CD4-positive, alpha-beta T cell treated with Interferon gamma for 1 hour (primary cell): Measurements from ENCODE around the gene IFIT3.

ENCODE experiments used
- DNase-seq: peaks from one replicate; pipeline ENCODE4 v3.0.0-alpha.2; 2020

IFIT3 gene

DNA sequence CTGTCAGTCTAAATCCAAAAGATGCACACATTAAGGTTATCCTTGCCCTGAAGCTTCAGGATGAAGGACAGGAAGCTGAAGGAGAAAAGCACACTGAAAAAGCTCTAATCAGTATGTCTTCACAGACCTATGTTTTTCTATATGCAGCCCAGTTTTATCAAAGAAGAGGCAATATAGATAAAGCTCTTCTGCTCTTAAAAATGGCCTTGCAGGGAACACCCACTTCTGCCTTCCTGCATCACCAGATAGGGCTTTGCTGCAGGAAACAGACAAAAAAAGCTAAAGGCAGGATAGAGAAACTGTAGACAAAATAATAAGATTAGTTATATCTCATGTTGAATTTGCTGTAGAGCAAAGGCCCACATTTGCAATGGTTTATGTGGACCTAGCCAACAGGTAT, 35.1 kb downstream of the IFIT3 start:
- no peak for DNase-seq

DNA sequence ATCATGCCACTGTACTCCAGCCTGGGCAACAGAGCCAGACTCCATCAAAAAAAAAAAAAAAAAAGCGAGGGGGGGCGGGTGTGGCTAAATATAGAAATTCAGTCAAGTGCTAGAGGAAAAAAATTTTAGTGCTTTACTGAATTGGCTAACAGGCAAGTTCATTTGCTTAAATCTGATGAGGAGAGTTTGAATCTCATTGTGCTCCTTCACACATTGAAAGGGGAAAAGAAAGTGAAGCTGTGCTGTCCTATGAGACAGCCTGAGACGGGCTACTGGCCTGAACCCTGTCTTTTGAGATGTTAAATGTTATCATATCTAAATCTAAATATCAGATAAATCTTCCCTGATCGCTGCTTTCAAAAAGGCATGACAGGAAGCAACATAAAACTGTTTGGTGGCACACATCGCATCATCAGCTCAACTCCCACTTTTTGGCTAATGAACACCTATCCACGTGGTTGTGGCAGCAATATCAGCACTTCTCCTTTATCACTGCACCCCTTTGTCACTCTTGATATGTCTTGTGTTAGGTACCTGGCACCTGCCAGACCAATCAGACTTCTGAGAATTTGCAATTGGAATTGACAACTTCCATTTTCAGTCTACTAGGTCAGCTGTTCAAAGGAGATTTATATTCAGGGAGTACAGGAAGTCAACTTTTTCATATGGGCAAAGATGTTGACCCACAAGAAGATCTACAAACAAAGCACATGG, 36.1 kb downstream of the IFIT3 start:
- DNase-seq, result no peak

- DNase-seq, result no peak
Observed at GRCh38 chr10:89364531-89364930, 36.7 kb downstream of the IFIT3 start.

DNA sequence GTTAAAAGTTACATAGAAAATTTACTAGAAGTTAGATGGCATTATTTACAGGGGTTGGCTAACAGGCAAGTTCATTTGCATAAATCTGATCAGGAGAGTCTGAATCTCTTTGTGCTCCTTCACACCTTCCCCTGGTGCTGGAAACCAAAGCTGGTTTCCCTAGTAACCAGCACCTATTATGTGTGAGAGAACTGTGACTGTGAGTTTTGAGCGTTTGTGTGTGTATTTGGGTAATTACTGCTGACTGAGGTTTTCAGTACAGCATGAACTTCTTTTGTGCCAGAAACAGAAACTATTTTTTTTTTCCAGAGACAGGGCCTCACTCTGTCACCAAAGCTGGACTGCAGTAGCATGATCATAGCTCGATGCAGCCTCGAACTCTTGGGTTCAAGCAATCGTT, 39.7 kb downstream of the IFIT3 start:
- peak; percentile 7 for DNase-seq

DNA sequence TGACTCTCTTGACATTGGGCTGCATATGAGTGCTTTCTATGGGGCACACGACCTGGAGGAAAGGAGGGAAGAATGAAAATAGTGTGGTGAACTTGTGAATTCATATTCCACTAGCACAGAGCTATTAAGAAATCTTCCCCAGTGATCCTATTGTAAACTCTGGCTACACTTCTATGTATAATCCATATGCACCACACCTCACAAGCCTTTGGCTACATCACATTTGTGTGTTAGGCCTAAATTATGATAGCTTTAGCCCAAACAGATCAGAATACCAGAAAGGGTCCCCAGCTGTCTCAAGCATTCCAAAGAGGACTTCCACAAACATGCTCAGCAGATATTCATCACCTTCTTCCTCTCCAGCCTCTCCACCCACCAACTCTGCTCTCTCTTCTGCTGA, 40.3 kb downstream of the IFIT3 start:
- no peak for DNase-seq

DNA sequence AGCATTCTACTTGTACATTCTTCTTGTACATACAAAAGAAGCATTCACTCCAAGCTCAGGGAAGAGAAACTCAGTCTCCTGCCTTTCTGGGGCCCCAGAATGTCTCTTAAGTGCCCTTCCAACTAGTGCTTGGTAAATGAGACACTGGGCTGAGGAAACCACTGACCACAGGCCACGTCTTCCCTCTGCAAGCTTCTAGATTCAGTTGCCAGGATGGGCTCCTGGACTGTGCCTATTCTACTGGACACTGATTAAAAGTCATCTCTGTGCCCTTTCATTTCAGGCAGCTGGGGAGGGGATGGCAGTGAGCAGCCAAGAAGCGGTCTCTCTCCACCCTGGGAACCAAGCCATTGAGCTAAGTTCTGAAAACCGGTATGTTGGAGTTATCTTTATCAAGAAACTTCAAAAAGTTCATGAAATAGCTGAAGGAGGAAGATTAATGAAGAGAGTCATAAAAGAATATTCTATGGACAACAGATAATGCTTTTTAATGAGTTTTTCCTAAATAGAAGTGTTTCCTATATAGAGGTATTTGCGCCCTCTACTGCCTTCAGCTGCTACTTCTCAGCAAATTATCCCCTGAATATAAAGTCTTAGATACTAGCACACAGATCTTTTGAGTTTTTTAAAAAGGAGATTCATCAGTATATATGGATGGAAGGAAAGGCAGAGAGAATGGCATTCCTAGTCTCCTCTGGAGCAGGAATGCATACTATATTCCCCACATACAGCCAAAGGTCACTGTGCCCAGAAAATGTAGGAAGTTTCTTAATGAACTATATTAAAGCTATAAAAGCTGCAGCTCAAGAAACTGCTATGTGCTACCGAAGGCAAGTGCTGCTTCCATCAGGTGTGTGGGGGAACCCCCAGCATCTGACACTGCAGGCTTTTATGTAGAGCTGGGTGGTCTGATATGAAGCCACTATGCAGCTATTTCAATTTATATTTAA, 41.6 kb downstream of the IFIT3 start:
- no peak for DNase-seq

GRCh38 chr10:89371079-89371478, 43.3 kb downstream of the IFIT3 start:
- no peak for DNase-seq

- DNase-seq, result no peak
Observed at GRCh38 chr10:89371987-89372386, 44.2 kb downstream of the IFIT3 start.

- no peak for DNase-seq
Observed at GRCh38 chr10:89373916-89374711, 46.3 kb downstream of the IFIT3 start.

GRCh38 chr10:89374713-89375141, 46.9 kb downstream of the IFIT3 start:
- no peak for DNase-seq

GRCh38 chr10:89377705-89378637, 50.2 kb downstream of the IFIT3 start, which contains the start of gene IFIT1B:
TSS of gene IFIT1B (plus strand) at chr10:89378056. CDS start at chr10:89378136, 80 bp downstream.
- DNase-seq, result no peak

GRCh38 chr10:89379103-89379502, 51.3 kb downstream of the IFIT3 start:
- no peak for DNase-seq

- DNase-seq, result no peak
Observed at GRCh38 chr10:89382757-89383156, 55.0 kb downstream of the IFIT3 start.

DNA sequence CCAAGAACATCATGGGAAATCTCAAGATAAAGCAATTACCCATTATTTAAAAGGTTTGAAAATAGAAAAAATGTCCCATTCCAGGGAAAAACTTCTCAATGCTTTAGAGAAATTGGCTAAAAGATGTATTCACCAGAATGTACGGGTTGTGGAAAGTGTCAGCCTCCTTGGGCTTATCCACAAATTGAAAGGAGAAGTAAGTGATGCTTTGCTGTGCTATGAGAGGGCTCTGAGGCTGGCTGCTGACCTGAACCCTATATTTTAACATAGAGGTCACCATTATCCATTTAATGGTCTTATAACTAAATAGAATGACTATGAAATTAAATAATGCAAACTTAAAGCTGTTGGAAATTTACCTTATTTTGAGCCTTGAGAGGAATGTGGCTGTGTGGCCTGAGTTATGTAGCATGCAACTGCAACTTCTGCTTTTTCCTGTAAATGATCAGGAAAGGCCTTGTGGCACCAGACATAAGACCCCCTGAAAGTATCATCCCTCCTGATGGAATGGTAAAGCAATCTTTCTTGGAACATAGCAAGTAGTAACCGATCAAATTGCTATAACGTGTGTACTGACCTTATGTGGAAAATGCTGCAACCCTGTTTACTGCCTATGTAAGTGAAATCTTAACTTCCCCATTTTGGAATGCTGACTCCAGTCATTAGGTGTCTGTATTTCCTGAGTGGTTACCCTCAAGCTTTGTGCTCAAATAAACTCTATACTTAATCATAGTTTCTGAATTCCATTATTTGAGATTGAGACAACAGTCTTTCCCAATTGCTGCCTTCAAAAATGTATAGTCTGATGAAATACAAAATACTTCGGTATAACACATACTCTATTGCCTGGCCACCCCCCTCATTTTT, 56.9 kb downstream of the IFIT3 start:
- no peak for DNase-seq

- no peak for DNase-seq
Observed at GRCh38 chr10:89388806-89389205, 61.0 kb downstream of the IFIT3 start.

DNA sequence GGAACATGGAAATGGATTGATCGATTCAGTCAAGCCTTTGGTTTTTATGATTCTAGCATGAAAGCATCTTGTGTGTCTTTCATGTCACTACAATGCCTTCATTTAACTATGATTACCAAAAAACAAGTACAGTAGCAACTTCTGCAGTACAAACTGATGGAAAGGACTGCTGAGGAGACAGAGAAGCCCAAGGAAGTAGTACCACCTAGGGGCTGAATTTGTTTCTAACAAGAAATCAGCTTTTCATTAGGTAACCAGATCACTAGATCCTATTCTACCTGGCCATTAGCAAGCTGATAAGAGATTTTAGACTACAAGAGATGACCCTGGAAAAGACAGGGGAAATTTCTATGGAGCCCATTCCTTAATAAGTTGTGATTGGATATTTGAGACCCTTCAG, 61.5 kb downstream of the IFIT3 start:
- DNase-seq, result no peak
